Kidney epithelial cell (primary cell): ENCODE results near the gene CDK5RAP1. TPM values are rescaled to one million over a fixed set of nuclear protein-coding genes. Genes with fewer than 3 reads are reported as not detected.
"Not testable (repeated sequence)": the region's sequence is repeated elsewhere in the genome, so short reads cannot be mapped to it uniquely, and the experiment has no call there.

Source experiments
- DNase-seq: peaks from one replicate; pipeline ENCODE4 v3.0.0-alpha.2; 2010; ENCODE audit warnings: low read depth
- H3K27me3 ChIP-seq: 2 replicates; pipeline ENCODE4 v1.6.0; 2011; ENCODE audit warnings: low read length; ENCODE audit not compliant: control insufficient read depth, insufficient read depth
- H3K36me3 ChIP-seq: 2 replicates; pipeline ENCODE4 v1.5.1; 2011; ENCODE audit warnings: low read length; ENCODE audit not compliant: control insufficient read depth, insufficient read depth
- H3K4me3 ChIP-seq: 2 replicates; pipeline ENCODE4 v1.5.1; 2011; ENCODE audit warnings: low read depth, mild to moderate bottlenecking, control low read depth, low read length
- total RNA-seq: library from RNA; depleted of rRNA; stranded (reverse); fragments of >200 nt; gene quantifications from 2 replicates; pipeline ENCODE4 v1.2.3, GENCODE V29; 2015
- TF ChIP-seq, protein P1 (sequence below): IDR thresholded peaks from 2 replicates; pipeline ENCODE4 v1.5.1; 2011; ENCODE audit warnings: mild to moderate bottlenecking, moderate library complexity, low read length, control low read depth, inconsistent platforms; ENCODE audit not compliant: insufficient read depth, poor library complexity, severe bottlenecking

Gene CDK5RAP1
- total RNA-seq, 1 donor from 2014 or later: 39.4 TPM

DNA sequence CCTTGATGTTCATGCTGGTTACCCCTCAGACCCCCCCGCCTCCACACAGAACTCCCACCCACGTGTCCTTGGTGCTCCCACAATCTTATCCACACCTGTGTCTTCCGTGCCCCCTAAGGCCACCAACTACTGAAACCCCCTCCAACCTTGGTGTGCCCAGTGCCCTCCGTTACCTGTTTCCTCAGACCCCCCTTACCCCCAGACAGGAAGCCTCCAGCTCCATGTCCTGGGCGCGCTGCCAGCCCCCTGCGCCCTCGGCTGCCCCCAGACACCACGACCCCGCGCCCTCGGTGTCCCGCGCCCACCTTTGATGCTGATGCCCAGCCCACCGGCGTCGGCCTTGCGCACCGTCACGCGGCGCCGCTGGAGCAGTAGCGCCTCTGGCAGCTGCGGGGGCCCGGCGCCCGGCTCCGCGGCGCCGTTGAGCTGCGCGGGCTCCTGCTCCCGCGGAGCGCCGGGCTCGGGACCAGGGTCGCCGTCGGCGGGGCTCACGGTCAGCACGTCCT lies 41.7 kb upstream of the CDK5RAP1 start:
- Histone ChIP-seq H3K4me3 (peak overlapping the region; percentile 43), H3K36me3 (no peaks in the 10 kb centered on the region), H3K27me3 (no peaks in the 10 kb centered on the region)
- no peak for DNase-seq
- TF ChIP-seq, protein P1, sequence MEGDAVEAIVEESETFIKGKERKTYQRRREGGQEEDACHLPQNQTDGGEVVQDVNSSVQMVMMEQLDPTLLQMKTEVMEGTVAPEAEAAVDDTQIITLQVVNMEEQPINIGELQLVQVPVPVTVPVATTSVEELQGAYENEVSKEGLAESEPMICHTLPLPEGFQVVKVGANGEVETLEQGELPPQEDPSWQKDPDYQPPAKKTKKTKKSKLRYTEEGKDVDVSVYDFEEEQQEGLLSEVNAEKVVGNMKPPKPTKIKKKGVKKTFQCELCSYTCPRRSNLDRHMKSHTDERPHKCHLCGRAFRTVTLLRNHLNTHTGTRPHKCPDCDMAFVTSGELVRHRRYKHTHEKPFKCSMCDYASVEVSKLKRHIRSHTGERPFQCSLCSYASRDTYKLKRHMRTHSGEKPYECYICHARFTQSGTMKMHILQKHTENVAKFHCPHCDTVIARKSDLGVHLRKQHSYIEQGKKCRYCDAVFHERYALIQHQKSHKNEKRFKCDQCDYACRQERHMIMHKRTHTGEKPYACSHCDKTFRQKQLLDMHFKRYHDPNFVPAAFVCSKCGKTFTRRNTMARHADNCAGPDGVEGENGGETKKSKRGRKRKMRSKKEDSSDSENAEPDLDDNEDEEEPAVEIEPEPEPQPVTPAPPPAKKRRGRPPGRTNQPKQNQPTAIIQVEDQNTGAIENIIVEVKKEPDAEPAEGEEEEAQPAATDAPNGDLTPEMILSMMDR: no peak

DNA sequence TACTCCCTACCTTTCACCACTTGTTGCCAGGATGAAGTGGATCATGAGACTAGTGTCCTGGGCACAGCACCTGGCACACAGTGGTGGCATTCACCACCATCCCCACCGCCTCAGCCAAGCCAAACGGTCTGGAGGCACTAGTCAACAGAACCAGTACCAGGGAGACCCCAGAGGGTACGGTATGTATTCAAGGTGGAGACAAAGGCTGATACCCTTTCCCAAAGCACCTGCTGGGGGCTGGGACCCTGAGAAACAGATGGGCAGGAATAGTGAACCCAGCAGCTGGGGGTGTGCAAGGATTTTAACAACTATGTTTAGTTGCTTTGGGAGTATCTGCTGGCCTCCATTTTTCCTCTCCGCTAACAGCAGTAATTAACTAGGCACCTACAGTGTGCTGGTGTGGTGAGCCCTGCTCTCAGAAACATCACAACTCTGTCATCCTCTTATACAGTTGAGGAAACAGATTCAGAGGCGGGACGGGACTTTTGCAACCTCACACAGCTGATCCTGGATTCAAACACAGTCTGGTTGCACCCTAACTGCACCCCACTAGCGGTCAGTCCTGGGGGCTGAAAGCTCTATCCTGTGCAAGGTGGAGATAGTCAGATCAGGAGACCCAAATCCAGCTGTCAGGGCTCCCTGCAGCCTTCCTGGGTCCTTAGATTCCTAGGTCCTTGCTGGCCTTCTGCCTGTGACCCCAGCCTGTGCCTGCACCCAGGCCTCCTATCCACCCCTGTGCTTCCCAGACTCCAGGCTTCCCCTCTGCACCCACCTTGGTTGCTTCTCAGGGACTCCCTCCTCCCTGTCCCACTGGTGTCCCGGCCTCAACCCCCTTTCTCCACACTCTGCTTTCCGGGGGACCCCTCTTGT lies 41.1 kb upstream of the CDK5RAP1 start:
- no peak for DNase-seq
- TF ChIP-seq, protein P1: no peak
- Histone ChIP-seq H3K27me3 (no peaks in the 10 kb centered on the region), H3K4me3 (peak overlapping the region; percentile 43), H3K36me3 (no peaks in the 10 kb centered on the region)

DNA sequence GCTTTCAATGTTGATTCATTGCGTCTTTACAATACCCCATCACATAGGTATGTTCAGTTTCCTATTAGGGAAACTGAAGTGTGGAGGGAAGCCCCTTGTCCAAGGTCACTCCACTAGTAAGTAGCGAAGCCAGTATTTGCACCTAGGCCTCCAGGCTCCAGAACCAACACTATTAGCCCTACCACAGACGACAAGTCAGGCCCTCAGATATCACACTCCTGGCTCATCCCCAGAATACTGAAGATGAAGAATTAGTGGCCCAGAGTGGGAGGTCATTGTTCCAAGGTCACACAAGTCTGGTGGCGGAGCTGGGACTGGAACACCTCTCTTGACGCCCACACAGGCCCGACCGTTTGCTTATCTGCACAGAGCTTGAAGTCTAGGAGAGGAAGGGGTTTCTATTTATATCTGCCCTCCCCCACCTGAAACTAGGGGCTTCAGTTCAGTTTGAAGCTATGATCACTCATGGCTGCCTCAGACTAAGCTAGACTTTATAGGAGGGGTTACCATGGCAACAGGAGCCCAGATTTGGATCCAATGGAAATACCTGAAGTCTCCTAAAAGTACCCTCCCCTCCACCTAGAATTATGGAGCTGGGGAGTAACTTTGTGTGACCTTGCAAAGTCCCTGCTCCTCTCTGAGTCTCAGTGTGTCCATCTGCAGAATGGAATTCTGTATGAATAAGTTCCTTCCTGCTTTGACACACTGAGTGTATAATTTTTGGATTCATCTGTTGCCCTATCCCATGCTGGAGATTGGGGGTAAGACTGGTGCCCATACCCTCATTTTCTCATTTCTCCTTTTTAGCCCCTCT lies 40.0 kb upstream of the CDK5RAP1 start:
- Histone ChIP-seq H3K36me3 (no peaks in the 10 kb centered on the region), H3K4me3 (no peak overlapping the region), H3K27me3 (no peaks in the 10 kb centered on the region)
- TF ChIP-seq, protein P1: no peak
- DNase-seq: no peak

DNA sequence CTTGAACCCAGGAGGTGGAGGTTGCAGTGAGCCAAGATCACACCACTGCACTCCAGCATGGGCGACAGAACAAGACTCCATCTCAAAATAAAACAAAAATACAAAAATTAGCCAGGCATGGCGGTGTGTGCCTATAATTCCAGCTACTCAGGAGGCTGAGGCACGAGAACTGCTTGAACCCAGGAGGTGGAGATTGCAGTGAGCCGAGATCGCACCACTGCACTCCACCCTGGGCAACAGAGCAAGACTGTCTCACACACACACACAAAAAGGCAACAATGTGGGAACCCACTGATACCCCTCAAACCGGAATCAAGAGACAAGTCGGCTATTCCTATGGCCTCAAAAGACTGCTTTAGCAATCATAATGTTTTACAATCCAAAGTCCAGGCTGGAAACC lies 39.2 kb upstream of the CDK5RAP1 start:
- H3K27me3 ChIP-seq, H3K4me3 ChIP-seq, DNase-seq, H3K36me3 ChIP-seq: not testable (repeated sequence)

DNA sequence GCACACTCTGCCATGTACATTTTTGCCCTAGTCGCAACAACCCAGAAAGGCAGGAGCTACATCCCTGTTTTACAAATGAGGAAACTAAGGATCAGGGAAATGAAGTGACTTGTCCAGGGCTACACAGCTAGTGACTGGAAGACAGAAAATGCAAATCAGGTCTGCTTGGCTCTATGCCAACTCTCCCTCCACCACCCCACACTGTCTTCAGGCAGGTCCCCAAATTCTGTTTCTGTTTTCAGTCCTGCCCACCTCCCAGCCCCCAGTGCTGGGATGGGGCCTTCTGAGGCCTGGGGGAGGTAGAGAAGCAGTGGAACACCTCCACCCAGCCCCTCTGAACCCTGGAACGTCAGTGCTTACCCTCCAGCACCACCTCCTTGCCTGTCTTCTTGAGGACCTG lies 37.2 kb upstream of the CDK5RAP1 start:
- DNase-seq: no peak
- Histone ChIP-seq H3K27me3 (no peaks in the 10 kb centered on the region), H3K4me3 (no peak overlapping the region), H3K36me3 (no peaks in the 10 kb centered on the region)
- TF ChIP-seq, protein P1: no peak
